Measurements from ENCODE around the gene DYNC1H1.

- no peak for TF ChIP-seq CTCF (conservative IDR thresholded peaks at IDR 0.05)
- no peak for TF ChIP-seq ZFX (IDR thresholded peaks at IDR 0.05)
These were observed 46.9 kb upstream of the DYNC1H1 start for GRCh38 chr14:101917413-101918017.

All from C4-2B (cell line).